Activated CD8-positive, alpha-beta T cell treated with anti-CD3 and anti-CD28 coated beads for 36 hours (primary cell): Measurements from ENCODE around the gene DCUN1D1. TPM values are rescaled to one million over a fixed set of nuclear protein-coding genes. Genes with fewer than 3 reads are reported as not detected.

ENCODE experiments used
- ATAC-seq: fragments of 200-7000 bp; cut with Tn5 transposase; one replicate; pipeline ENCODE4 v1.10.0; 2021; ENCODE audit warnings: mild to moderate bottlenecking, moderate library complexity
- CTCF ChIA-PET: fragments of 350-600 bp; sonication (Branson Sonifier 250); formaldehyde crosslinking; loops from one replicate; lab custom pipeline; 2021; ENCODE audit warnings: antibody characterized with exemption; lab: Charles Lee
- POLR2A ChIA-PET: fragments of 350-600 bp; sonication (Branson Sonifier 250); formaldehyde crosslinking; loops from one replicate; lab custom pipeline; 2021; ENCODE audit warnings: antibody characterized with exemption; lab: Charles Lee
- DNase-seq: peaks from one replicate; pipeline ENCODE4 v3.0.0-alpha.2; 2020
- H3K27ac Mint-ChIP-seq: one replicate; pipeline ENCODE4 v1.8.0; 2021; ENCODE audit warnings: mild to moderate bottlenecking, mixed read lengths
- H3K27me3 Mint-ChIP-seq: one replicate; pipeline ENCODE4 v1.8.0; 2021; ENCODE audit warnings: mixed read lengths
- H3K36me3 Mint-ChIP-seq: one replicate; pipeline ENCODE4 v1.8.0; 2021; ENCODE audit warnings: low read depth, mixed read lengths
- H3K4me1 Mint-ChIP-seq: one replicate; pipeline ENCODE4 v1.8.0; 2021; ENCODE audit warnings: low read depth, mixed read lengths
- H3K4me3 Mint-ChIP-seq: one replicate; pipeline ENCODE4 v1.8.0; 2021; ENCODE audit warnings: mild to moderate bottlenecking, moderate library complexity, mixed read lengths
- H3K9me3 Mint-ChIP-seq: one replicate; pipeline ENCODE4 v1.8.0; 2021; ENCODE audit warnings: mixed read lengths
- intact Hi-C: fragments of 100-400 bp; cut with micrococcal nuclease; formaldehyde crosslinking; loops from one replicate; pipeline ENCODE4 v1.10.0; 2022
- total RNA-seq, 2 experiments: library from RNA; stranded (reverse); gene quantifications; one replicate each; pipeline ENCODE4 v1.2.3, GENCODE V29; 2021
- TF ChIP-seq, protein P1 (sequence below): fragments of 200-600 bp; IDR thresholded peaks from one replicate; pipeline ENCODE4 v1.8.0; 2022; ENCODE audit warnings: antibody characterized with exemption, mild to moderate bottlenecking

Gene DCUN1D1
- total RNA-seq, 2 experiments from 2014 or later = 39.6 to 43.2 TPM

DNA sequence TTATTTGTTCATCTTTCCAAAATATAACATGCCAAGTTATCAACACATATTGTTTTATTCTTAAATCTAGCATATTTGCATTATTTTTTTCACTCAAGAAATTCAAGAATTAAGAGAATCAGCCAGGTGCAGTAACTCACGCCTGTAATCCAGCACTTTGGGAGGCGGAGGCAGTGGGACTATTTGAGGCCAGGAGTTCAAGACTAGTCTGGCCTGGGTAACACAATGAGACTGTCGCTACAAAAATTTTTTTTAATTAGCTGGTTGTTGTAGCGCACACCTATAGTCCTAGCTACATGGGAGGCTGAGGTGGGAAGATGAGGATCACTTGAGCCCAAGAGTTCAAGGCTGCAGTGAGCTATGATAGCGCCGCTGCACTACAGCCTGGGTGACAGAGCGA lies 10.5 kb downstream of the DCUN1D1 start:
- CTCF ChIA-PET = interaction anchor here (1.0 kb wide), 1 partner anchor 60 kb away, joined by 4 read pairs; no protein-coding TSS in a partner anchor
- Mint-ChIP-seq H3K4me1 (peaks cover 58% of the 10 kb centered on the region), H3K4me3 (no peak overlapping the region), H3K9me3 (no peaks in the 10 kb centered on the region), H3K27me3 (no peaks in the 10 kb centered on the region), H3K27ac (no peak overlapping the region), H3K36me3 (peaks cover 8% of the 10 kb centered on the region)
- no peak for DNase-seq
- TF ChIP-seq, protein P1, sequence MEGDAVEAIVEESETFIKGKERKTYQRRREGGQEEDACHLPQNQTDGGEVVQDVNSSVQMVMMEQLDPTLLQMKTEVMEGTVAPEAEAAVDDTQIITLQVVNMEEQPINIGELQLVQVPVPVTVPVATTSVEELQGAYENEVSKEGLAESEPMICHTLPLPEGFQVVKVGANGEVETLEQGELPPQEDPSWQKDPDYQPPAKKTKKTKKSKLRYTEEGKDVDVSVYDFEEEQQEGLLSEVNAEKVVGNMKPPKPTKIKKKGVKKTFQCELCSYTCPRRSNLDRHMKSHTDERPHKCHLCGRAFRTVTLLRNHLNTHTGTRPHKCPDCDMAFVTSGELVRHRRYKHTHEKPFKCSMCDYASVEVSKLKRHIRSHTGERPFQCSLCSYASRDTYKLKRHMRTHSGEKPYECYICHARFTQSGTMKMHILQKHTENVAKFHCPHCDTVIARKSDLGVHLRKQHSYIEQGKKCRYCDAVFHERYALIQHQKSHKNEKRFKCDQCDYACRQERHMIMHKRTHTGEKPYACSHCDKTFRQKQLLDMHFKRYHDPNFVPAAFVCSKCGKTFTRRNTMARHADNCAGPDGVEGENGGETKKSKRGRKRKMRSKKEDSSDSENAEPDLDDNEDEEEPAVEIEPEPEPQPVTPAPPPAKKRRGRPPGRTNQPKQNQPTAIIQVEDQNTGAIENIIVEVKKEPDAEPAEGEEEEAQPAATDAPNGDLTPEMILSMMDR = no peak
- intact Hi-C loops = no loop called here
- ATAC-seq = no peak
- POLR2A ChIA-PET = no interaction called here

DNA sequence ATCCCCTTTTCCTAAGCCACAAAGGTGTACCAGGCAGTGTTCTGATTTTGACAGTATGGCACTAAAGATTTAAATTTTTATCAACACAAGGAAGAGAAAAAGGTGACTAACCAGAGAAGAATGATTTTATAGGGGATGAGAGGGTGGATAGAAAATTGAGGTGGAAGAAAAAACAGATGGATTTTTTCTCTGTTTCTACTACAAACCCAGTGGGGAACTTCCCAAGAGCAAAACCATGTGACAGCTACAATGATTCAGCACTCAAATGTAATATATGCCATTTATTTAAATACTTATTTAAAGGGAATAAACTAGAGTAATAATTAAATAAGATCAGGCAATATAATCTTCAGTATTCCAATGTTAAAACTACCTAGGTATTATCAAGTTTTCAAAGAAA lies 11.1 kb downstream of the DCUN1D1 start:
- intact Hi-C loops = no loop called here
- Mint-ChIP-seq H3K27me3 (no peaks in the 10 kb centered on the region), H3K9me3 (no peaks in the 10 kb centered on the region), H3K27ac (peak overlapping the region; percentile 28), H3K4me3 (no peak overlapping the region), H3K36me3 (peaks cover 8% of the 10 kb centered on the region), H3K4me1 (peaks cover 57% of the 10 kb centered on the region)
- DNase-seq (no peak), ATAC-seq (no peak)
- CTCF ChIA-PET = no interaction called here
- POLR2A ChIA-PET = no interaction called here
- TF ChIP-seq, protein P1 = no peak

DNA sequence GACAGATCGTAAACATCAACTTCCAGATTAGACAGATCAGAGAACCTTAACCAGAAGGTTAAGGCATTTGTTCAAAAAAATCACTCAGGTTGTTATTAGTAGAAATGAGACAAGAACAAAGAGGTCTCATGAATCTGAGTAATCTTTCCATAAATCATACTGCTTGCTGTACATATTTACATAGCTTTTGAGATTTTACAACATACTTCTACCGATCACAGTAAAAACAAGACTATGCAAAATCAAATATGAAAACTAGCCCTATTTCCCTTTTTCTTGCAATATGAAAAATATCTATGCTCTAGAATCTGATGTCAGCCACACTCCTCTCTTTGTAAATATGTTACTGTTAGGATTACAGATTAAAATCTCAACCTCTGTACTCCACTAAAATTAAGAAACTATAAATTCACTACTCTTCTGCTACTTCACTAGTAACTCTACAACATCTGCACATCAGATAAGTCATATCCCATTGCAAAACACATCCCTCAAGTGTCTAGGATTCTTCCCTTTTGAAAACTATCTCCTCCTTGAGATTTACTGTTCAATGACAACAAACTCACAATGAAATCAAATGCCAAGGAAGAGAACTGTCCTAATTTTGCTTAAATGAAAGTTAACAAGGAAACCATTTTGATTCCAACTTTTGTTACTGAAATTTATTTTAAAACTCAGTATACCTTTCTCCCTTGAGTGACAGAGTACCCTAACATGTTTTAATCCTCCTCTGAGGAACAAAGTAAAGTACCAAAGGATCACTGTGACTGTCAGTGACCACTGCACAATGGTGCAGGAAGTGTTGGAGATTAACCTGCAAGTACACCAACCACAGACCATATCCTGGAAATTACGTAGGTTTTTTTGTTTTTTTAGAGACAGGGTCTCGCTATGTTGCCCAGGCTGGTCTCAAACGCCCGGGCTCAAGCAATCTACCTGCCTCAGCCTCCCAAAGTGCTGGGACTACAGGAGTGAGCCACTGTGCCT lies 12.8 kb downstream of the DCUN1D1 start:
- ATAC-seq (peak; percentile 76), DNase-seq (peak; percentile 39)
- H3K4me1 Mint-ChIP-seq = peaks cover 56% of the 10 kb centered on the region
- peaks cover 6% of the 10 kb centered on the region for H3K36me3 Mint-ChIP-seq
- H3K27ac Mint-ChIP-seq = peak overlapping the region; percentile 82
- POLR2A ChIA-PET = no interaction called here
- TF ChIP-seq, protein P1 = no peak
- H3K4me3 Mint-ChIP-seq = no peak overlapping the region
- intact Hi-C loops = no loop called here
- no peaks in the 10 kb centered on the region for H3K27me3 Mint-ChIP-seq
- CTCF ChIA-PET = no interaction called here
- no peaks in the 10 kb centered on the region for H3K9me3 Mint-ChIP-seq

DNA sequence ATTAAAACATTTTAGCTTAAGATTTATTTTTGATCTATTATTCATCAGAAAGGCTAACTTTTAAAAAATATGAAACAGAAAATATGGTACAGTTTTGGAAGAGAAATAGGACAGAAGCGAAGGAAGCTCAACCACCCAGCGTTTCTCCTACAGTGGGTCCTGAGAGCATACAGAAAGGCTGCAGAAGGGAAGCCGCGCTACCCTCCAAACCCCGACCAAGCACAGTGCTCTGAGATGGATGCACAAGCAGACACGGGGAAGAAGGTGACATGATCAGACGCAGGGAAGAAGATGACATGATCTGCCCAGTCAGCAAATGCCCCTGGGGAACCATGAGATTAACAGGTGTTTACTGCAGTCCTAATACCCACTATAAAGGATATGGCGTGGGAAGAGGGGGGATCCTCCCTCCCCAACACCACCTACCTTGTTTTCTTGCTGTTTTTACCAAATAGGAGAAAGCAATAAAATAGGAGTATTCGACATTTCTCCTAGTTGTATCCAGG lies 14.4 kb downstream of the DCUN1D1 start:
- ChIA-PET POLR2A (no interaction called here), CTCF (no interaction called here)
- H3K4me3 Mint-ChIP-seq = no peak overlapping the region
- H3K4me1 Mint-ChIP-seq = peaks cover 48% of the 10 kb centered on the region
- peaks cover 6% of the 10 kb centered on the region for H3K36me3 Mint-ChIP-seq
- TF ChIP-seq, protein P1 = no peak
- DNase-seq (no peak), ATAC-seq (no peak)
- peak overlapping the region; percentile 59 for H3K27ac Mint-ChIP-seq
- no peaks in the 10 kb centered on the region for H3K9me3 Mint-ChIP-seq
- intact Hi-C loops = no loop called here
- no peaks in the 10 kb centered on the region for H3K27me3 Mint-ChIP-seq

DNA sequence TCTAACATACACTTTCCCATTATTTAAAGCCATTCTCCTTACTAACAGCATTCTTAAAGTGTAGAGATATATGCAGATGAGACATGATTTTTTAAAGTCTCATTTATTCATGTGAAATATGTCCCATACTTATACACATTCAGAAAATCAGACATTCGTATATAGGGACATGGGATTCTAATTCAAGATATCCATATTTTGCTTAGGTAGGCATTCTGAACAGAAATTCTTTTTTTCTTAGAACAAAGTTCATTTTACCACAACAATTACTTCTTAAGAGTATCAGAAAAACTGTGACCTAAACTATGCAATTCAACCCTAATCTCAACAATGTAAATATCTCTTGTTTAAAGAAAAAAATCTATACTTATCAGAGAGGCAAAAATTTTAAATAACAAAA lies 16.2 kb downstream of the DCUN1D1 start:
- no peak overlapping the region for H3K27ac Mint-ChIP-seq
- peaks cover 35% of the 10 kb centered on the region for H3K4me1 Mint-ChIP-seq
- ATAC-seq (no peak), DNase-seq (no peak)
- no peak overlapping the region for H3K4me3 Mint-ChIP-seq
- intact Hi-C loops = no loop called here
- peaks cover 12% of the 10 kb centered on the region for H3K36me3 Mint-ChIP-seq
- POLR2A ChIA-PET = no interaction called here
- H3K9me3 Mint-ChIP-seq = no peaks in the 10 kb centered on the region
- TF ChIP-seq, protein P1 = no peak
- no peaks in the 10 kb centered on the region for H3K27me3 Mint-ChIP-seq
- CTCF ChIA-PET = no interaction called here
